Measurements from ENCODE around the gene PRDM5.

PRDM5 gene

DNA sequence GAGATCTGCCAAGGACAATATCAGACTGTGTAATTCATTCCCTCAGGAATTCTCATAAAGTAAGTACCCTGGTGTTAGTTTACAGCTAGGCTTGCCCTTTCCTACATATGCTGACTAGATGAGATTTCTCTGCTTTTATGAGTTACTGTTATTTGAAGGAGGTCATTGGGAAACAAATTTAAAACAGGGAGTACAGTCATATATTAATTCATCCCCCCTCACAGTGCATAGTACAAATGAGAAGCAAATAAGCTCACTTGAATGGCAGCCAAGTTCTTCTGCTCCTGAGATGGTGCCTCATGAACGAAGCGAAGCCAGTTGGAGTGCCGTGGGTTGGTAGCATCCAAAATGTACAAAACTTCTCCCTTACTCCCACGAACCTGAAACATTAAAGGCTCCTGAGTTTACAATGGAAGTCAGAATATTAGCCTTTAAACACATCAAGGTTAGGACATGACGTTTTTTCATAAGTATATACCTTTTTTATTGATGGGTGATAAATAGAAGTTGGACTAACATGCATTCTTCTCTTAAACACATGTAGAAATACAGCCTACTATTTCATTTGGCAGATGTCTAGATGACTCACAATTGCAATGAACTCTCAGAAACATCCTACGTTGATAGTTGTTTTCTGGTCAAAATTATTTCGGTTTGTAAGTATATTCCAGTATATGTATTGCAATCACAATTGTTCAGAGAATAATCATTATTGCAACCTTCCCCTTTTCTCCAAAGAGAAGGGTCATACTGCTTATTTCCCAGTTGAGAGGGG lies 69.2 kb downstream of the PRDM5 start:
- no peak for DNase-seq

- no peak for DNase-seq
Observed at GRCh38 chr4:120850018-120850599, 72.4 kb downstream of the PRDM5 start.

GRCh38 chr4:120847019-120847582 lies 75.4 kb downstream of the PRDM5 start:
- no peak for DNase-seq

DNA sequence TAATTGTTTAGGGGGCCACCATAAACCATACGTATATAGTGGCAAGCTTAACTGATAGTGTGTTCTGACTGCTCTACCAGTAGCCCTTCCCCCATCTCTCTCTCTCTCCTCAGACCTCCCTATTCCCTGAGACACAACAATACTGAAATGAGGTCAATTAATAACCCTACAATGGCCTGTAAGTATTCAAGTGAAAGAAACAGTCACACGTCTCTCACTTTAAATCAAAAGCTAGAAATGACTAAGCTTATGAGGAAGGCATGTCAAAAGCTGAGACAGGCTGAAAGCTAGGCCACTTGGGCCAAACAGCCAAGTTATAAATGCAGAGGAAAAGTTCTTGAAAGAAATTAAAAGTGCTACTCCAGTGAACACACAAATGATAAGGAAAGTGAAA lies 78.0 kb downstream of the PRDM5 start:
- no peak for DNase-seq

GRCh38 chr4:120843849-120844527 lies 78.5 kb downstream of the PRDM5 start:
- DNase-seq, result no peak

DNA sequence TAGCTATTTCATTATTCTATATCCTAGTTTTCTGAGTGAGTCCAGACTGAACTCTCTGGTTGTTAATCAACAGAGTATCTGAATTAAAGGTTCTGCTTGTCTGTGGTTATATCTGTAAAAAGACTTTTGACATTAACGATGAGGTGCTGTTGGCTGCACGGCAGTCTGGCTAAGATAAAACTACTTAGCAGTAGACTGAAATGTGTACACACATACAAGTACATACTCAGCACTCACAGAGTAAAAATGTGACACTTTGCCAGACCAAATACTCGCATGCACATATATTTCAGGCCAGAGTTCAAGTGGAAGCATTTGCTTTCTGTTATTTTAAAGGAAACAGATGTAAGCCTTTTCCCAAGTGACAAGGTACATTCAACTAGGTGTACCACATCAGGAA lies 80.5 kb downstream of the PRDM5 start:
- no peak for DNase-seq

DNA sequence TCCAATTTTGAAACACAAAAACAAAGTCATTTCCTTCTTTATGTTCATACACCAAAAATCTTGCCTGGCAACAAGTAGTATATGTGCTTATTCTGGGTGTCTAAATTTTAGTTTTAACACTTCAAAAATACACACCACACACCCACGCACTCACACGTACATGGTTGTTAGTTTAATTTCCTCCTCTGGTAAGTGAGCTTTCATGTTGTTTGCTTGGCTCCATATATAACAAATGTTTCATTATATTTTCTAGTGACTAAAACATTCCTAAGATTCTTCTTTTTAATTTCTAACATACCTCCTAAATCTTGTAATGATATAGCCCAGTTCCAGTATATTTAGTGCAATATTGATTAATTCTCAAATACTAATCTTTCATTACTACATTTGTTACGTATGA lies 80.9 kb downstream of the PRDM5 start:
- no peak for DNase-seq

- no peak for DNase-seq
Observed at GRCh38 chr4:120839974-120840751, 82.4 kb downstream of the PRDM5 start.

- no peak for DNase-seq
Observed at GRCh38 chr4:120839334-120839973, 83.1 kb downstream of the PRDM5 start.

GRCh38 chr4:120838784-120839183 lies 83.7 kb downstream of the PRDM5 start:
- DNase-seq, result no peak

GRCh38 chr4:120837656-120838055 lies 84.9 kb downstream of the PRDM5 start:
- DNase-seq, result no peak

- DNase-seq, result no peak
Observed at GRCh38 chr4:120835342-120835741, 87.2 kb downstream of the PRDM5 start.

DNA sequence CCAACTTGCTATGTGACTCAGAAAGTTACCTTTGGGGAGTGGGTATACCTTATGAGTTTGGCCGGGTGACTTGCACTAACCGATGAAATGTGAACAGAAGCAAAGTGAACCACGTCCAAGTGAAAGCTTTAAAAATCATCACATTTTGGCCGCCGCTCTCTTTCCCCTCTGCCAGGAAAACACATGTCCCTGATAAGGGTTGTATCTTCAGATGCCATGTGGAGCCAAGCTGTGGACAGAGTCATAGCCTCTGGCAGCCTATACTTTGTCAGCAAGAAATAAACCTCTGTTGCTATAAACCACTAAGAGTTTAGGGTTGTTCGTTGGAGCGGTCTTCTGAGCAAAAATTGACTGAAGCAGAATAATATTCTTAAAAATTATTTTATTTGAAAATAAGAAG lies 92.3 kb downstream of the PRDM5 start:
- DNase-seq, result no peak

DNA sequence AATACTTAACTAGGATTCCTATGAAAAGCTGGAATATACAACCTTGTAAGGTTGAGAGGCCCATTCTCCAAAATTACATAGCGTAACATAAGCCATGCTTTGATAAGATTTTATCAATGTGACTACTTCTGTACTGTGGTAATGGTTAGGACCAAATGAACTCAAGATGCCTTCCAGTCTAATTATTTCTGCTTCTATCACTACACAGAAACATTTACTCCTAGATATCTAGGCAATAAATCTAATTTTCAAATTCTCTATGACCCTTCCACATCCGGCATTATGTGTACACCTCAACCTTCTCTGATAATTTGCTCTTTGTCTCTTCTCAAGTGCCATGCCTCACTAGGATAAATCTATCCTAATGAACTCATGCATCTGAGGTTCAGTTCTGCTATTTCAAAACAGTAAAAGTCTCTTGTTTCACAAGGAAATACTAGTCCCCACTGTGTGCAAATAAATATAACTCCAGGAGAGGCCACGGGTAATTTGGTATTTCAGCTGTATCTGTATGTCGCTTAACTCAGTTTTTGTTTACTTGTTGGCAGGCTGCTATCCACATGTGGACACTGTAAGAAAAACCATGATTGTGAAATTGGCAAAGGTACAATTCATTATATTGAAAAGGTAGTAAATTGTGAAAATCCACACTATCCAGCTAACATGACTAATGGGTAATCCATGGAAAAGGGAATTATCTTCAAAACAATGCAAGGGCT lies 93.3 kb downstream of the PRDM5 start:
- DNase-seq, result no peak

DNA sequence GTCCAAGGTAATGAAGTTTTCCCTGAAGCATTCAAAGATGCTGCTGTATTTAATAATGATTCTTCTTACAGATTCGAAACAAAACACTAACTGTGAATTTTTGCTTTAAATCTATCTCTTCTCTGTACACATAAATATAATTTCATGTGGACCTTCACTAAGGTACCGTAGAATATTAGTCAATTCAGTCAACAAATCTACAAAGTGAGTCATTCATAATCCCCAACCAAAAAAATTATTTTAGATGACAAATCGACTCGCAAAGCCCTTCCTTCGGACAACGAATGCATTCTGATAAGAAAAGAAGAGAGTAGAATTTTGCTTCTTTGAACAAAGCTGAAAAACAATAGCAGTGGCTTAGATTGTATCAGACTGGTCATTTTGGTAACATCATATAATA lies 95.7 kb downstream of the PRDM5 start:
- DNase-seq, result no peak

DNA sequence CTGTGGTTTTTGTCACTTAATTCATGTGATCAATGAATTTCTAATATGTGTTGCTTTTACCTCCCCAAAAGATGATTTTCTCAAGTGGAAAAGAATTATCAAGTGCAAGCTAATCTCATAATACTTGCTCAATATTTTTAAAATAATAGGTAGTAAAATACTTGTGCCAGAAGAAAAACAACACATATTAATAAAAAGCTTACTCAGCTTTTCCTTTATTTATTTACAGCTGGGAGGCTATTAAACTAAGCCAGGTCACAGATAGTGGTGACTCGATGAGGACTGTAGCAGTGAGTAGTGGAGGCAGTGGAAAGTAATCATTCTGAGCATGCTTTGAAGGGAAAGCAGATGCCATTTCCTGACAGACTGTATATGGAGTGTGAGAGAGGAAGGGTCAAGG lies 96.1 kb downstream of the PRDM5 start:
- DNase-seq, result no peak

GRCh38 chr4:120824946-120825345 lies 97.6 kb downstream of the PRDM5 start:
- DNase-seq, result no peak

DNA sequence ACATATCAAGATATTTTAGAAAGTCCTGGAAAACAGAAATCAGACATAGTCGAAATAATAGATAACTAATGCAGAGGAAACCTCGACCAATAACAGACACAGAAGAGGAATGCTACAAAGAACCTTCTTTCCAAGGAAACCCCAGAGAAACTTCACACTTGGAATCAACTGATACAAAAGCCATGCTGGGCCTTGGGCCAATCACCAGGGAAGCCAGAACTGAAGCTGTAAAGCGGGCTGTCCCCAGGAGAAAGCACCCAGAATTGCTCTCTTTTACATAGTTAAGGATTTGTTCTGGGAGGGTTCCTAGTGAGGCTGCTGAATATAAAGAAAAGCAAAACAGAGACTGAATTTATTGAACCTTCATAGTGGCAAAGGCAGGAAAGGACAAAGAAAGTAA lies 100.5 kb downstream of the PRDM5 start:
- no peak for DNase-seq

DNA sequence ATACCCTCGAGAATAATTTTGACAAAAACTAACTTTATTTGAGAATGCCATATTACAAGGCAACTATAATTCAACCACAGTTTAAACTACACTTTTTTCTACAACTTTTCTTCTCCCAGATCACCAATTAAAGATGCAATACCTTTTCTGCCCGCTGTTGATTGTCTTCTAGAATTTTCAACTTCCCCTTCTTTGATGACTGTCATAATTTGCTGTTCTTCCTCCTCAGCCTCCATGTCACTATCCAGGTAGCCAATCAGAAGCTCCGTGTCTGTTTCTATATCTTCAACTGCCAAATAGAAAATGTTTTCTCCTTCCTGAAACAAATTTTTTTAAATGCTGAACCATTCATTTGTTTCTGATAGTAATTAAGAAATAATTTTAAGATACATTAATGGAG lies 101.5 kb downstream of the PRDM5 start:
- DNase-seq, result no peak

DNA sequence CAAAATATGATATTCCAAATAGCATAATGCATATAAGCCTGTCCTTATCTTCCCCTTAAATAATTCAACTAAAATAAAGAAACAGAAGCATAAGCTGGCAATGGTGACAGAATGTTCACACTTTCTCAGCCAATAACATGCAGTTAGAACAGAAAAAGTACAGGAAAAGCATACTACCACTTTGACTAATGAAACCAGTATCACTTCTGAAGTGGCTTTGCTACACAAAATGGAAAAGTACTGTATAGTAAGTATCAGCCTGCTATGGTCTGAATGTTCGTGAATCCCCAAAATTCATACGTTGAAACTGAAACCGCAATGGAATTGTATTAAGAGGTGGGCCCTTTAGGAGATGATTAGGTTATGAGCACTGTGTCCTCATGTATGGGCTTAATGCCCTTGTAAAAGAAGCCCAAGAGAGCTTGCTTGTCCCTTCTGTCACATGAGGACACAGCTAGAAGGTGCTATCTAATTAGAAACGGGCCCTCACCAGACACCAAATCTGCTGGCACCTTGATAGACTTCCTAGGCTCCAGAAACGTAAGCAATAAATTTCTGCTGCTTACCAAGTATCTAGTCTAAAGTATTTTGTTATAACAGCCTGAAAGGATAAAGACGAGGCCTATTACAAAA lies 102.6 kb downstream of the PRDM5 start:
- DNase-seq, result no peak

GRCh38 chr4:120816296-120816965 lies 106.1 kb downstream of the PRDM5 start:
- no peak for DNase-seq

Measured in DMS 273 treated with DMSO at 0.1 percent for 48 hours (cell line).